ENCODE results near the gene KLHDC8A.
"Not testable (repeated sequence)": the region's sequence is repeated elsewhere in the genome, so short reads cannot be mapped to it uniquely, and the experiment has no call there.

The KLHDC8A gene

DNA sequence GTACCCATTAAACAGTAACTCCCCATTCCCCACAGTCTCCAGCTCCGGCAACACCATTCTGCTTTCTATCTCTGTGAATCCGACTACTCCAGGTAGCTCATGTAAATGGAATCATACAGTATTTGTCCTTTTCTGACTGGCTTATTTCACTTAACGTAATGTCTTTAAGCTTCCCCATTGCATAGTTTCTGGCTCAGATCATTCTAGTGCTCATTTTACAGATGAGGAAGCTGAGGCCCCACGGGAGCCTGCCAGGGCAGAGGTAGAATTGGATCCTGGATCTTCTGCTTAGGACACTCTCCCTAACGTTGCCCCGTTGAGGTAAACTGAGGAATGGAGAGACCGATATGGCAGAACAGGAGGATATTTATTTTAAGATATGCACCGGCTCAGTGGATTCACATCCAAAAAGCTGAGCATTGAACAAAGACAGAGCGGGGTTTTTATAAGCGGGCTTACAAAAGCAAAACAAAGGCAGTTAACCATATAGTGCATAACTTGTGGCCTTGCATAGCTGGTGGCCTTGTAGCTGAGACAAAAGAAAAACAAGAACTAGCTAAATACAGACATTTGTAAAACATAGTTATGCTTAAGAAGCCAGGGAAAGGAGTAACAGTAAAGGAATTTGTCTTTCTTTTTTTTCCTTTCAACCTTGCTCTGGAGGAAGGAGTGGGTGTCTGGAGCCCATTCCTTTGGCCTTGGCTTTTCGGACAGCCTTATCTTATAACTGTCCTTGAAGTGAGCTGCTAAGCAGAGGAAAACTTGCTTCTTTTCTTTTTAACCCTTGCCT lies 15.3 kb upstream of the KLHDC8A start:
- DNase-seq (ENCODE audit: low spot score), result no peak

DNA sequence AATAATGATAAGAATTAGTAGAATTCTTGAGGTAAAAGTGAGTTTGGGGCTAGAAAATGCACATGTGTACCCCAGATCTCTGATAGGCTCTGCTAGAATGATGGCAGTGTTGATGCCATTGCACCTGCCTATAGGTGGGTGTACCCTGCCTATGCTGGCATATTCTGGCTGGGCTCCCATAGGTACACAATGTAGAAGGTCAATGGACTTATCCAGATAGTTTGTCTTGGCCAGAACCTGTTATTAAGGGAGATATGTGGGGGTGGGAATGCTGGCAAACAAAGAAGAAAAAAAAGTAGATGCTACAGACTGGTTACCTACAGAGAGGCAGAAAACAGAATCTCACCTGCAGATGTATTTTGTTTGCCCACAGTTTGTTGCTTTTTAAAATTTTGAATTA lies 14.1 kb upstream of the KLHDC8A start:
- DNase-seq (ENCODE audit: low spot score), result no peak

DNA sequence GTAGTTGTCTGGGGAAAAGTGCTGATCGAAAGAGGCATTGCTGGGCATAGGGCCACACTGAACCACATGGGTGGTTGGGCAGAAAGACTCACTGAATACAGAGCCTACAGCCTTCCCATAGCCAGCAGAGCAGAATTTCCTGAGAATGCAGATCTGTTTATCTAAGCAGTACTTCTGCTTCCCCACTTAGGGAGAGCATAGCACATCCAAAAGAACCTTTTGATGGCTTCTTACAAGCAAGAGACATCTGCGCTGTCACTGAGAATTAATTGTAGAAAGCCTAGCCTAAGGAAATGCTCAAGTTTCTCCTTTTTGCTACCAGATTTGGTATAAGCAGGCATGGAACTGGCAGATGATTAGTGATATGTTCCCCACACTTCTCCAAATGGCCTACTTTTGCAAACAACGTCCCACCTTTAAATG lies 13.0 kb upstream of the KLHDC8A start:
- peak; percentile 59 for DNase-seq (ENCODE audit: low spot score)

DNA sequence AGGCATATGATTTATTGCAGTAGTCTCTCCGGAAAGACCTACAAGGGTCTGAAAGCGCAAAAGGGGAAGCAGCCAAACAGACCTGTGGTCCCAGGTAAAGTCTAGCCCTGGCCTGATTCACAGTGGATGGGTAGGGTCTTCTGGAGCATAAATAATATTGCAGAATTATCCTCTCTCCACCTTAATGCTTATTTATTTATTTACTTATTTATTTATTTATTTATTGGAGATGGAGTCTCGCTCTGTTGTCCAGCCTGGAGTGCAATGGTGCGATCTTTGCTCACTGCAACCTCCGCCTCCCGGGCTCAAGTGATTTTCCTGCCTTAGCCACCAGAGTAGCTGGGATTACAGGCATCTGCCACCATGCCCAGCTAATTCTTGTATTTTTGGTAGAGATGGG lies 11.8 kb upstream of the KLHDC8A start:
- DNase-seq (ENCODE audit: low spot score), result no peak

DNA sequence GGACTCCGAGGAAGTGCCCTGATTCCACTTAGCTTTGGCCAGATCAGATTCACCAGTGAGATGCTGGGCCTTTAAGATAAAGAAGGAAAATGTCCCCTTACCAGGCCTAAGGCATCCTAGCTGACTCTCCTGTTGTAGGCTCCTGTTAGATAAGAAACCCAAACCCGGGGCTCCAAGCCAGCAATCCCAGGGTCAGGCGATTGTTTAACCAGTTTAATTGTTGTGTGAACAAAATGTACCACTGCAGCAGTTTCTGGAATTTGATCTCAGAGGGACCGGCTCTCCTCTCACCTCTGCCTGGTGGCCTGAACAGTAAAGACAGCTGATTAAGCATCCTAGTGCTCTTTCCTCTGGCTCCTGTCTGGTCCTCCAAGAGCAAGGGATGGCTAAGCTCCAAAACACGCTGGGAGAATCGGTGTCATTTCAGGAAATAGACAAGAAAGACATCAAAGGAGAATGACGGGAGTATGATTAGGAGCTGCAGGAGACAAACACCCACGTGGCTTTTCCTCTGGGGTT lies 9.3 kb upstream of the KLHDC8A start:
- DNase-seq (ENCODE audit: low spot score), result no peak

DNA sequence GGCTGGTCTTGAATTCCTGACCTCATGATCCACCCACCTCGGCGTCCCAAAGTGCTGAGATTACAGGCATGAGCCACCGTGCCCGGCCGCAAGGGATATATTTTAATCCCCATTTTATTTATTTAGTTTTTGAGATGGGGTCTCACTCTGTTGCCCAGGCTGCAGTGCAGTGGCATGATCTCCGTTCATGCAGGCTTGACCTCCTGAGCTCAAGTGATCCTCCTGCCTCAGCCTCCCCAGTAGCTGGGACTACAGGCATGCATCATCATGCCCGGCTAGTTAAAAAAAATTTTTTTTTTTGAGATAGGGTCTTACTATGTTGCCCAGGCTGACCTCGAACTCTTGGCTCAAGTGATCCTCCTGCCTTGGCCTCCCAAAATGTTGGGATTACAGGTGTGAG lies 8.4 kb upstream of the KLHDC8A start:
- not testable (repeated sequence) for DNase-seq (ENCODE audit: low spot score)

DNA sequence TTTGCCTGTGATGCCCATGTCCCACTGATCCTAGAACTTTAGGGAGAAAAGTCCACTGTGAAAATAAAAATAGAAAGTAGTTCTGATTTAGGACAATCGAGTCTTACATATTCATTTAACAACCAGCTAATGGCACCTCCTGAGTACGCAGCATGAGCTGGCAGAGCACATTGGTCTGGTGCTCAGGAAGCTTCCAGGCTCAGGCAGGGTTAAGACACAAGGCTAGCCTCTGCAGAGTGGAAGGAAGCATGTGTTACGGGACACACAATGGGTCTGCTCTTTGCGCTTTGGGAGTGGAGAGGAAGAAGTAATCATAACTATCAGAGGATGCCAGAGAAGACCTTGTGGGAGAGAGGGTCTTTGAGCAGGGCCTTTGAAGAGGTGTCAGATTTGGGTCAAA lies 4.2 kb upstream of the KLHDC8A start:
- DNase-seq (ENCODE audit: low spot score), result no peak

DNA sequence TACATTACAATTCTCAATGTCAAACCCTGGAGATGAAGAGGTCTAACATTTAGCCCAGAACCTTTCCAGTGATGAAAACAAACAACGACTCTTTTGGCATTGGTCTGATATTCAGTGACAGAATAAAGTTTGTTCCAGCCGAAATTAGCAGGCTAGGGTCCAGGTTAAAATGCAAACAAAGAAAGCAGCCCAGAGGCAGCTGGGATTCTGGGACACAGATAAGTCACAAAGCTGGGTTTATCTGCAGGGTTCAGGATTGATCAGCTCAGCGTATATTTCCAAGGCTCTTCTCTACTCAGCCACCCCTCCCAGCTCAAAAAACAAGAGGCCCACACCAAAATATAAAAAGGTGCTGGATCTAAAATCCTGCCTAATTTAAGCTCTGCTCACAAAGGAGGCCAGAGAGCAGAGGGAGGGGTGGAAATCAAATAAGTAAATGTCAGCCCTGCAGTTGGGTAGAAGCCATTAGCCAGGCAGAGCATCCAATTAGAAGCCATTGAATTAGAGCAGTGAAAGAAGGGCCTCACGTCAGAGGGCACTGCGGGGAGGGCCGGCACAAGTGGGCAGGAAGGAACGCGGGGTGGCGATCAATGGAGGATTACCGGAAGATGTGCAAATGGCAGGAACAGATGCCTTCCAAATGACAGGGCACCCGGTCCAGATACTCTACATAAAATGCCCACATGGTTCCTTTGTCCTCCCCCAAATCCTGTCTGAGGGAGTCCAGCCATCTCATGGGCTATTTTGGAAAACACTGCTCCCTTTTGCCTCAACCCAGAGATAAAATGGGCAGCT lies 3.2 kb upstream of the KLHDC8A start:
- peak; percentile 44 for DNase-seq (ENCODE audit: low spot score)

DNA sequence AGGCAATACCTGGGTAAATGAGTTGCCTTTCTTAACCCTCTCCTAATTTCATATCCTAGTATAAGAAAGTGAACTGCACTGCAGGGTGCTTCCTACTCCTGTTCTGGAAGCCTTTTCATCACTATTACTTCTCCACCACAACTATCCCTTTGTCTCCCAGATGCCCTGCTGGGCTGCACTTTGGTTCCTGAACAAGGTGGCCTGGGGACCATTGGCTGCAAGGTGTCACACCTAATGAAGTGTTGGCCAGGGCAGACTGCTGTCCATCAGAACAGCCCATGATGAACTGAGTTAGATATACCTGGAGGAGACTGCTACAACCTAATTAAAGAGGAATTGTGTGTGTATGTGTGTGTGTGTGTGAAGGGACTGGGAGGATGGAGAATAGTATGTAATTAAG lies 1.9 kb upstream of the KLHDC8A start:
- DNase-seq (ENCODE audit: low spot score), result no peak

DNA sequence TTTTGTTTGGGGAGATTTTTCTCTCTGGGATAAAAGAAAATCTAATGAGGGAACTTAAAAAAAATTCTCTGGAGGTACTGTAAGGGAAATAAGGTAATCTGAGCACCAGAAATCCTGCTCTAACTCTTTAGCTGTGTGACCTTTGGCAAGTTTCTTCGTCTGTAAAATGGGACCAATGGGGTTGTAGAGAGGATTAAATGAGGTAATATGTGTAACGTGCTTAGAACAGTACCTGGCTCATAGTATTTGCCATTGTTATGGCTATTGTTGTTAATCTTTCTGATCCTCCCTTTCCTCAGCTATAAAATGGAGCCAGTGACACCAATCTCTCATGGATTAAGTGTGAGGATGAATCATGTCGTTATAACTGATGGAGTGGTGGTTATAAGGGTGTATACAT lies 845 bp upstream of the KLHDC8A start:
- no peak for DNase-seq (ENCODE audit: low spot score)

DNA sequence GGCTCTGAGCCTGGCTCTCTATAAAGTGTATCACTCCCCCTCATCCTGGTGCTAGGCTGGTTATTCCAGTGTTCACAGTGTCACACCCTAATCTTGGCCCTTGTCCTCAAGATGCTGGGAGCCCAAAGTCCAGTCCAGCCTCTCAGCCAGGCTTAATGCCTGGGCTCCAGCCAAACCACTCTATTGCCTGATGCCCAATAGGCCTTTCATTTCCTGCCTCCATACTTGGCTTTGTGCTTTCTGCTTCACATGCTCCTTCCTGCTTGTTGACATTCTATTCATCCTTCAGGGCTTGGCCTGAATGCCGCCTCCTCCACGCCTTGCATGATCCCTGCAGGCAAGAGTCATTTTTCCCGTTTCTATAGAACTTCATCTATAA lies 1.7 kb downstream of the KLHDC8A start:
- DNase-seq (ENCODE audit: low spot score), result peak; percentile 65

DNA sequence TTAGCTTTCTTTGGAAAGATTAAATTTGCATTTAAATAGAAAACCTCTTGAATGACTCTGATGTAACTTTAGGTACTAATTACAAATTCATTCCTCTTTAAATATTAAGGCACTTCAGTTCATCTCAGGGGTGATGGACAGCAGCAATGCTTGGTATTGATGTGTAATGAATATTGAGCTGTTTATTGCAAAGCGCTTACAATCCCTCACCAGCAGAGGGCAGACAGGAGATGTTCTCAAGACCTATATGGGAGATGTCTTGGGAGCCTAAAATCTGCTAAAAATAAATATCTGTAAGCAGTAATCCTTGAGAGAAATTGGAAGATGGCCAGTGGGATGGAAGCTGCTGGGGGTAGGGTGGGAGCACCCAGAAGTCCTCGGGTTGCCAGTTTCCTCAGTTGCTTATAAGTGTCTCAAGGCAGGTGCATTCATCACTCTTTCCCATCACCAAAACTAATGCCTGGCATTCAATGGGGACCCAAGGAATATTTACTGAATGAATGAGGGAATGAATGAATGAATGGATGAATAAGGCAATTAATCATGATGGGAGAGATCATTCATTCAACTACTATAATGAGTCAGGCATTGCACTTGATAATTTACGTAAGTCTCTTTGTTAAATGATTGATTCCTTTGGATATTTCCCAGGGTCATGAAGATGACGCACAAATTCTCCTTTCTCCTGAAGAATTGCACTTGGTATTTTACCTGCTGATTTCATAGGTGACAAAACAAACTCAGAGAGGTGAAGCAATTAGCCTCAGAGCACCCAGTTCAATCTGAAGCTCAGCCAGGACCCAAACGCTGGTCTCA lies 2.3 kb downstream of the KLHDC8A start:
- DNase-seq (ENCODE audit: low spot score), result peak; percentile 80

DNA sequence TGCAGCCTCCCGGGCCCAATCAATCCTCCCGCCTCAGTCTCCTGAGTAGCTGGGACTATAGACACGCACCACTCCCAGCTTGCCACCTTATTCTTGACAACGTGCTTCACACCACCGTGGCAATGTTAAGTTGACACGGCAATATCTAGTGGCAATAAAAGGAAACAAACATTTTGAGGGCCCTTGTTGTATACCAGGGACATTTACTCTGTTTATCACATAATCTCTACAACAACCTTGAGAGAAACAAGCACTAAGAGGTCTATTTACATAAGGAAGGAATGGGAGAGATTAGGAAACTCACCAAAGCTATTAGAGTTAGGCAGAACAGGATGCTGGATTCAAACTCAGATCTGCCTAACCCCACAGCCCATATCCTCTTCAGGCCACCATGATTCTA lies 3.1 kb downstream of the KLHDC8A start:
- DNase-seq (ENCODE audit: low spot score), result no peak

DNA sequence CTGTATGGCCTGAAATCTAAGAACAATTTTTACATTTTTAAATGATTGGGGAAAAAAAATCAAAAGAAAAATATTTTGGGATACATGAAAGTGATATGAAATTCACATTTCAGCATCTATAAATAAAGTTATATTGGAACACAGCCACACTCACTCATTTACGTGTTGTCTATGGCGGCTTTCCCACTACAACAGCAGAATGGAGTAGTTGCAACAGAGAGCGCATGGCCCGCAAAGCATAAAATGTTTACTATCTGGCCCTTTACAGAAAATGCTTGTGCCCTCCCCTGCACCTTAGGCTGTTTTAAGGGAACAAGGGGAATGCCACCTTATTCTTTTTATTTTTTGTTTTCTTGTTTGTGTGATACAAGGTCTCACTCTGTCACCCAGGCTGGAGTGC lies 3.5 kb downstream of the KLHDC8A start:
- DNase-seq (ENCODE audit: low spot score), result no peak

DNA sequence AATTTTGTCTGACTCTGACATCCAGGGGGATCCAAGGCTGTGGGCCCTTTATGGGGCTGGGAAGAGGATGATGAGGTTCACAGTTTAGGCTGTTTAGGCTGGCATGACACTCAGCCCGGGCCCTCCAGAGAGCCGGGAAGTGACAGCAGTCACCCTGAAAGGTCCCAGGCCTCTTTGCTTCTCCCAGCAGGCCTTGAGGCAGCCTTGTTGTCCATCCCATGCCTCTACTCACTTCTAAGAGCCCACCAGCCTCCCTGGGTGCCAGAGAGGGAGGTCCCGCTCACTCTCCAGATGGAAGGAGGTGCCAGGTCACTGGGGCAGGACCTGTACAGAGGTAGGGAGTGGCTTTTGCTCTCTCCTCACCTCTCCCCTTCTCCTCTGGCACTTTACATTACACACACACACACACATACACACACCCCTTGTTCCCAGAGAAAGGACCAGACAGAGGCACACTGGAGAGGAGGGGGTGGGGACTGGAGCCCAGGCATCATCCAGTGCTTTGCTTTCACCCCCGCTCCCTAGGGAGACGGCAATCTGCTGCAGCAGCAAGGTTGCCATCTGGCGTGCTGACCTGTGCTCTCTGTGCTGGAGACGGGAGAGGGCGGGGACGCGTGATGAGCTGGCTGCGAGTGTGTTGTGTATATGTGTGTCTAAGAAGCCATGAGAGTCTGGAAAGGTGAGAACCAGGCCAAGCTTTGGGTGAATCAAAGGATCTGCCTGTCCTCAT lies 4.6 kb downstream of the KLHDC8A start:
- DNase-seq (ENCODE audit: low spot score), result no peak

DNA sequence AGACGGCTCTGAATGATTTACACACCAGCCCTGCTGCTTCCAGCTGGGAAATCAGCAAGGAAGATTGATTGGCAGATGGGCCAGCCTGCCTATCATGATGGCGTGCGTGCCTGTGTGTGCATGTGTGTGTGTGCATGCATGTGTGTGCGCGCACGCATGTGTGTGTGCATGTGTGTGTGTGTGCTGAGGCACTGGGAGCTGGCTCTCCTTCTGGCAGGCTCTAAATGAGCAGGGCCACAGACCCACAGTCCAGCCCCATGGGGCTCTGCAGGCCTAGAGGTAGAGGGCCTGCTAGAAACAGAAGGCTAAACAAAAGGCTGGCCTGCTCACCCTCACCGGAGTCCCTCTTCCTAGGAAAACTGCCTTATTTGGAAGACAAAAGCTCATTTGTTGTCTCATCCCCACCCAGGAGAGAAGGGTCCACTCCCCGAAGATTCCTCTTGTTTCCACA lies 6.0 kb downstream of the KLHDC8A start:
- DNase-seq (ENCODE audit: low spot score), result no peak

DNA sequence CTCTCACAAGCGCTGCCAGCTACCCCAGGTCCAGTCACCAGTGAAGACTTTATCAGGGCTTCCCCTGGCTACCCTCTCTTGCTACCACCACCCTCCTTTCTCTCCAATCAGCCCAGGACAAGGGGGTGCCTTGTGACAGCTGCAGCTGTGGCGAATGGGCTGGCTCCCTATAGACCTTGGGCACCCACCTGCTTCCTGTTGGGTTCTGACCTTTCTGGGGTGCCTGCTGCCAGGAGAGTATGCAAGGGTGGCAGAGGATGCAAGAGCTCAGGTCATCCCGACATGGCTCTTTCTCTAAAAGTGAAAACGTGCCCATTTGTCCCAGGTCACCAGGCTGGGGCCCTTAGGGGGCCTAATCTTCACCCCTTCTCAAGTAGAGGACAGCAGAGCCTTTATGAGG lies 6.6 kb downstream of the KLHDC8A start:
- DNase-seq (ENCODE audit: low spot score), result no peak

DNA sequence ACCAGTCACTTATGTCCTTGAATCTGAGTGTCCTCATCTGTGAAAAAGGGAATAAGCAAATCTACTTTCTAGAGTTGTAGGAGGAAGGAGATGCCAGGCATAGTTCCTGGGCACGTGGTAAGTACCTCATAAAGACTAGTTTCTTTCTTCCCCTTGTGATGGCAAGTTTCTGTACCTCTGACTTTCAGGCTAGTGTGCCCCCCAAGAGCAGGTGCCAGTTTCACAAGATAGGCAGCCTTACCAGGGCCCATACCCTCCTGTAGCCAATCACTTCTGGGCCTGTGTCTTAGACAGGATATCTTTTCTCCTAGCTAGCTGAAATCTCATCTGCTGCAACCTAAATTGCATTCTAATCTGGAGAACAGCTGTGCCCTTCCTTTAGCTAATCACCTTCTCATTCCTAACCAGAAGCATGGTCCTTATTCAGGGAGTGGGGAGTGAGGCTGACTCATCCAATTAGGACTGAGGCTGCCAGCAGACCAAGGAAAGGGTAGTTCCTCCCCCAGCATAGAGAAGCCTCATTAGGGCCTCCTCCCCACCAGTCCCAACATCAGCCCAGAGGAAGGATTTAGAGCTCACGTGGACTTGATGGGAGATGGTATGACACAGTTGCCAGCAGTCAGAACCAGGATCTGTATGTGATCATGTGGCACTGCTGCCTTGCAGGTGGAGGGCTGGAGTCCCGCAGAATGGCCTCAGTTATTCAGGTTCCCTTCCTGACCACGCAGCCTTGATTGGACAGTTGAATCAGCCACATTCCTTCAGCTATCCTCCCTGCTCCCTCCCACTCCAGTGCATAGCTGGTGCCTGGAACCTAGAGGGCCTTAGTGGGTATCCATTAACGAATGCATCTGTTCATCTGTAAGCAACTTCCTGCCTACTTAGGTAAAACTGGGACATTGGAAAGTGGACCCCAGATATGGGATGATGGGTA lies 7.9 kb downstream of the KLHDC8A start:
- no peak for DNase-seq (ENCODE audit: low spot score)

DNA sequence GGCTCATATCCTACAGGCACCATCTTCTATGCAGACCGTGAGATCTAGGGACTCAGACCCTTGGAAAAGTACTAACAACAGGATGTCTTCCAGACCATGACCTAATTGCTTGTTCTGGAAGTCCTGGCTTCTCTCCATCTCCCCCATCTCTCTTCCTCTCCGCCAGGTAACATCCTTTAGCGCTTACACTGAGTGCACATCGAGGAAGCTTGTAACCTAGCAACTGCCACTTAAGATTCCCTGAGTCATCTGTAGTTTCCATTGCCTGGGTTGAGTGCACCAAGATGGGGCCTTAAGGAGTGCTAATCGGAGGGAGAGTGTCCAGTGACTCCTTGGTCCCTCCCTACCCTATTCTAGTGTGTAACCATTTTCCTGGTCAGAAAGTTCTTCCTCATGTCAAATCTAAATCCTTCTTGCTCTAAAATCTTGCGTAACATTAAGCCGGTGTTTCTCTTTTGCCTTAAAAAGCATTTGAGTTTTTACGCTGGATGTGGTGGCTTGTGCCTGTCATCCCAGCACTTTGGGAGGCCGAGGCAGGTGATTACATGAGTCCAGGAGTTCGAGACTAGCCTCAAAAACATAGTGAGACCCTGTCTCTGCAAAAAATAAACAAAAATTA lies 9.7 kb downstream of the KLHDC8A start:
- no peak for DNase-seq (ENCODE audit: low spot score)

DNA sequence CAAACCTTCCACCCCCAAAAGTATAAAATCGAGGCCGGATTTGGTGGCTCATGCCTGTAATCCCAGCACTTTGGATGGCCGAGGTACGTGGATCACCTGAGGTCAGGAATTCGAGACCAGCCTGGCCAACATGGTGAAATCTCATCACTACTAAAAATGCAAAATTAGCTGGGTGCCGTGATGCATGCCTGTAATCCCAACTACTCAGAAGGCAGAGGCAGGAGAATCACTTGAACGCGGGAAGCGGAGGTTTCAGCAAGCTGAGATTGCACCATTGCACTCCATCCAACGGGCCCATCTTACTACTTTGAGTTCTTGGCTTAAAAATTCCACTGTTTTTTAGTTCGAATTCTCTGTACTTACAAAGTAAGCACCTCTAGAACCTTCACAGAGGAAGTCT lies 11.0 kb downstream of the KLHDC8A start:
- DNase-seq (ENCODE audit: low spot score), result no peak
